B cell (primary cell): ENCODE results near the gene GUCA2A. TPM values are rescaled to one million over a fixed set of nuclear protein-coding genes. Genes with fewer than 3 reads are reported as not detected.

Source experiments
- ATAC-seq: fragments of 200-7000 bp; cut with Tn5 transposase; one replicate; pipeline ENCODE4 v1.10.0; 2021; ENCODE audit warnings: low read depth, mild to moderate bottlenecking, moderate number of reproducible peaks, moderate library complexity
- CTCF ChIA-PET: fragments of 350-600 bp; sonication (Branson Sonifier 250); formaldehyde crosslinking; loops from one replicate; lab custom pipeline; 2021; ENCODE audit warnings: antibody characterized with exemption, inconsistent platforms; lab: Charles Lee
- POLR2A ChIA-PET: fragments of 350-600 bp; sonication (Branson Sonifier 250); formaldehyde crosslinking; loops from one replicate; lab custom pipeline; 2021; ENCODE audit warnings: antibody characterized with exemption; lab: Charles Lee
- DNase-seq: peaks from one replicate; pipeline ENCODE4 v3.0.0; 2013
- H2AFZ ChIP-seq: 2 replicates; pipeline ENCODE4 v1.6.1; 2012; ENCODE audit warnings: mild to moderate bottlenecking, low read depth, low read length; ENCODE audit not compliant: insufficient read depth, poor library complexity, severe bottlenecking
- H3K27ac ChIP-seq, 2 donors: 1 replicate in 1 of 2; 2 replicates in 1 of 2; pipeline ENCODE4 v1.5.1; 2012 to 2013; ENCODE audit warnings: low read length in 2 of 2, mild to moderate bottlenecking in 2 of 2, moderate library complexity in 1 of 2
- H3K27me3 ChIP-seq, 4 experiments: fragments of 200-600 bp in 1 of 4; sonication (generic) in 1 of 4; replicated peaks in 1 of 4; 1 replicate in 2 of 4; 2 replicates in 2 of 4; pipeline versions ENCODE4 v1.6.1 to v1.7.0; 2013 to 2016; ENCODE audit warnings: low read length in 3 of 4, mild to moderate bottlenecking in 2 of 4, mixed read lengths in 1 of 4, moderate library complexity in 1 of 4; ENCODE audit not compliant: insufficient read depth in 4 of 4, control insufficient read depth in 3 of 4; ENCODE audit errors: control extremely low read depth in 1 of 4
- H3K36me3 ChIP-seq, 2 experiments: replicated peaks in 1 of 2; 1 replicate in 1 of 2; 2 replicates in 1 of 2; pipeline versions ENCODE4 v1.6.1 to v1.7.1; 2013; ENCODE audit warnings: low read length in 1 of 2; ENCODE audit not compliant: insufficient read depth in 2 of 2, control insufficient read depth in 1 of 2; ENCODE audit errors: control extremely low read depth in 1 of 2, extremely low read depth in 1 of 2
- H3K4me1 ChIP-seq, 2 donors: fragments of 200-600 bp in 1 of 2; sonication (generic) in 1 of 2; 1 replicate in 1 of 2; 2 replicates in 1 of 2; pipeline versions ENCODE4 v1.5.1 to v1.6.1; 2013 to 2017; ENCODE audit warnings: low read length in 2 of 2; ENCODE audit not compliant: control insufficient read depth in 2 of 2, insufficient read depth in 2 of 2
- H3K4me2 ChIP-seq: replicated peaks from 2 replicates; pipeline ENCODE3; 2012; ENCODE audit warnings: mild to moderate bottlenecking, low read depth, low read length; ENCODE audit not compliant: poor library complexity, severe bottlenecking
- H3K4me3 ChIP-seq, 5 experiments: fragments of 200-600 bp in 1 of 5; sonication (generic) in 1 of 5; 1 replicate in 3 of 5; 2 replicates in 2 of 5; pipeline versions ENCODE4 v1.5.1 to v1.7.0; 2011 to 2016; ENCODE audit warnings: low read length in 4 of 5, mild to moderate bottlenecking in 4 of 5, low read depth in 2 of 5, control low read depth in 1 of 5, moderate library complexity in 1 of 5; ENCODE audit not compliant: insufficient read depth in 1 of 5; ENCODE audit errors: control extremely low read depth in 1 of 5, extremely low read depth in 1 of 5
- H3K79me2 ChIP-seq: fragments of 200-600 bp; sonication (generic); one replicate; pipeline ENCODE4 v1.6.0; 2016; ENCODE audit warnings: low read length; ENCODE audit not compliant: control insufficient read depth, insufficient read depth
- H3K9ac ChIP-seq: fragments of 200-600 bp; sonication (generic); 2 replicates; pipeline ENCODE4 v1.6.1; 2017; ENCODE audit warnings: mild to moderate bottlenecking, low read length, moderate library complexity
- H3K9me3 ChIP-seq, 3 donors: one replicate each; pipeline versions ENCODE4 v1.6.1 to v1.7.1; 2013; ENCODE audit warnings: low read length in 2 of 3; ENCODE audit not compliant: control insufficient read depth in 2 of 3, insufficient read depth in 1 of 3; ENCODE audit errors: control extremely low read depth in 1 of 3
- H4K20me1 ChIP-seq: 2 replicates; pipeline ENCODE4 v1.6.0; 2012; ENCODE audit warnings: mild to moderate bottlenecking, low read length; ENCODE audit not compliant: insufficient read depth, control insufficient read depth, poor library complexity, severe bottlenecking
- H3K27ac Mint-ChIP-seq: one replicate; pipeline ENCODE4 v1.8.0; 2021; ENCODE audit warnings: mixed read lengths
- H3K27me3 Mint-ChIP-seq: one replicate; pipeline ENCODE4 v1.8.0; 2021; ENCODE audit warnings: mixed read lengths
- H3K4me1 Mint-ChIP-seq: one replicate; pipeline ENCODE4 v1.8.0; 2021; ENCODE audit warnings: mixed read lengths
- H3K4me3 Mint-ChIP-seq: one replicate; pipeline ENCODE4 v1.8.0; 2021; ENCODE audit warnings: mixed read lengths
- H3K9me3 Mint-ChIP-seq: one replicate; pipeline ENCODE4 v1.8.0; 2022; ENCODE audit warnings: mixed read lengths; ENCODE audit not compliant: insufficient read depth
- EZH2 ChIP-seq: IDR thresholded peaks from 2 replicates; pipeline ENCODE4 v1.6.1; 2012; ENCODE audit warnings: borderline replicate concordance, low read depth, mild to moderate bottlenecking, moderate library complexity, low read length; ENCODE audit not compliant: insufficient read depth, poor library complexity, severe bottlenecking
- WGBS: methylation state at CpG from one replicate; pipeline ENCODE4 v1.1.5; 2013; ENCODE audit warnings: missing lambda C conversion rate; ENCODE audit not compliant: insufficient coverage; 5-methylcytosine and 5-hydroxymethylcytosine counted together
- intact Hi-C: fragments of 100-400 bp; cut with micrococcal nuclease; formaldehyde crosslinking; loops from one replicate; pipeline ENCODE4 v1.10.0; 2022
- polyA plus RNA-seq: library from polyadenylated mRNA; depleted of rRNA; stranded (reverse); fragments of >200 nt; gene quantifications from 2 replicates; pipeline ENCODE4 v1.2.3, GENCODE V29; 2012
- total RNA-seq, 2 donors: library from RNA; stranded (reverse); fragments of 120-200 nt in 1 of 2; gene quantifications; 1 replicate in 1 of 2; 2 replicates in 1 of 2; pipeline versions ENCODE4 v1.2.3 to v1.2.4, GENCODE V29; 2013 to 2022
- TF ChIP-seq, protein P1 (sequence below): fragments of 200-600 bp; IDR thresholded peaks from one replicate; pipeline ENCODE4 v1.8.0; 2022; ENCODE audit warnings: antibody characterized with exemption, mild to moderate bottlenecking

GUCA2A gene
- total and polyA plus RNA-seq, 2 donors (not counting 1 experiment from before 2014, with no cell fraction given): not detected

DNA sequence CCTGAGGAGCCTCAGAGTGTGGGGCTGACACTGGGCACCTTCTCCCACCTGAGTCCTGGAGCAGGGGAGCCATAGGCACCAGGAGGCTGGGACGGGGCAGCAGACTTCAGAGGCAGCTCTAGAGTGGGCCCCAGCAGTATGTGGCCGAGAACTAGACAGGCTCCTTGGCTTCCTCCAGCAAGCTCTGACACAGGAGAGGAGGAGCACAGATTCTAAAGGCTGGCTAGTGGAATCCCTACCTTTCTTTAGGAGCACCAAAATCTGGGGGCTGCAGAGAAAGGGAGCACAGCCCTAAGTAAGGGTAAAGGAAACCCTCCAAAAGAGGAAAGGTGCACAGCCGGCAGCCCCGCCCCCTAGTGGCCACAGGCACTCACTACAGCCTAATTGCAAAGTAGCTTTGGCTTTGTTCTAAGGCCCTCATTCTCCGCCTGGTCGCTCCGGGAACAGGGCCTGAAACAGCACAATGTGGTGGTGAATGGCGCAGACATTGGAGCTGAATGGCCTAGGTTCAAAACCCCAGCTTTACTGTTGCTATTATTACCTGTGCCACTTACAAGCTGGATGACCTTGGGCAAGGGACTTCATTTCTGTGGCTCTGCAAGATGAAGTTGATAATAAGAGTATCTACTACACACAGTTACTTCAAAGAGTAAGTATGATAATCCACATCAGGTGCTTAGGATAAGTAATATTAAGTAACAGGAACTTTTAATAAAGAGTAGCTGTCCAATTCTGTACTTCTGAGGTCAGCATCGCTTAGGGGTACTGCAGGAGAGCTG is 8.8 kb upstream of the GUCA2A start:
- no peaks in the 10 kb centered on the region for H3K4me1 Mint-ChIP-seq
- no peaks in the 10 kb centered on the region for H3K27me3 Mint-ChIP-seq
- peak; percentile 80 for ATAC-seq
- ChIA-PET CTCF (interaction anchor here (0.5 to 7.9 kb wide), 33 partner anchors 8 to 660 kb away, joined by 3 to 114 read pairs (median 4); no protein-coding TSS in a partner anchor), POLR2A (no interaction called here)
- no peak overlapping the region for H3K4me3 Mint-ChIP-seq
- no peaks in the 10 kb centered on the region for H3K36me3 ChIP-seq
- H3K9ac ChIP-seq: no peak overlapping the region
- H2AFZ ChIP-seq: no peak overlapping the region
- H3K79me2 ChIP-seq: no peaks in the 10 kb centered on the region
- DNase-seq: peak; percentile 73
- intact Hi-C loops: loop anchor here (1.0 kb wide), 2 partner anchors 599 to 657 kb away; no protein-coding TSS in a partner anchor
- no peaks in the 10 kb centered on the region for H4K20me1 ChIP-seq
- TF ChIP-seq, protein P1, sequence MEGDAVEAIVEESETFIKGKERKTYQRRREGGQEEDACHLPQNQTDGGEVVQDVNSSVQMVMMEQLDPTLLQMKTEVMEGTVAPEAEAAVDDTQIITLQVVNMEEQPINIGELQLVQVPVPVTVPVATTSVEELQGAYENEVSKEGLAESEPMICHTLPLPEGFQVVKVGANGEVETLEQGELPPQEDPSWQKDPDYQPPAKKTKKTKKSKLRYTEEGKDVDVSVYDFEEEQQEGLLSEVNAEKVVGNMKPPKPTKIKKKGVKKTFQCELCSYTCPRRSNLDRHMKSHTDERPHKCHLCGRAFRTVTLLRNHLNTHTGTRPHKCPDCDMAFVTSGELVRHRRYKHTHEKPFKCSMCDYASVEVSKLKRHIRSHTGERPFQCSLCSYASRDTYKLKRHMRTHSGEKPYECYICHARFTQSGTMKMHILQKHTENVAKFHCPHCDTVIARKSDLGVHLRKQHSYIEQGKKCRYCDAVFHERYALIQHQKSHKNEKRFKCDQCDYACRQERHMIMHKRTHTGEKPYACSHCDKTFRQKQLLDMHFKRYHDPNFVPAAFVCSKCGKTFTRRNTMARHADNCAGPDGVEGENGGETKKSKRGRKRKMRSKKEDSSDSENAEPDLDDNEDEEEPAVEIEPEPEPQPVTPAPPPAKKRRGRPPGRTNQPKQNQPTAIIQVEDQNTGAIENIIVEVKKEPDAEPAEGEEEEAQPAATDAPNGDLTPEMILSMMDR: peak; percentile 92
- no peak for TF ChIP-seq EZH2
- no peak overlapping the region for H3K4me3 ChIP-seq
- H3K4me2 ChIP-seq: no peak overlapping the region
- no peak overlapping the region for H3K27ac Mint-ChIP-seq
- H3K27me3 ChIP-seq: no peaks in the 10 kb centered on the region
- H3K4me1 ChIP-seq: peaks cover 0 to 3% of the 10 kb centered on the region in 2 donors
- H3K9me3 Mint-ChIP-seq: no peaks in the 10 kb centered on the region
- no peaks in the 10 kb centered on the region for H3K9me3 ChIP-seq
- no peak overlapping the region for H3K27ac ChIP-seq
- 47% methylated on average over 8 of the region's 9 CpGs for WGBS
